Karpas-422 (cell line): ENCODE data around the gene SFI1. TPM values are rescaled to one million over a fixed set of nuclear protein-coding genes. Genes with fewer than 3 reads are reported as not detected.

Source experiments
- DNase-seq: peaks from one replicate; pipeline ENCODE4 v3.0.0-alpha.2; 2015
- H2AFZ ChIP-seq: fragments of 200-600 bp; sonication (generic); 2 replicates; pipeline ENCODE4 v1.6.1; 2014; ENCODE audit warnings: antibody characterized with exemption, low read length, mixed read lengths
- H3K27ac ChIP-seq: fragments of 200-600 bp; sonication (generic); 2 replicates; pipeline ENCODE4 v1.5.1; 2014; ENCODE audit warnings: mild to moderate bottlenecking, low read length, moderate library complexity
- H3K27me3 ChIP-seq: fragments of 200-600 bp; sonication (generic); 2 replicates; pipeline ENCODE4 v1.6.1; 2014; ENCODE audit warnings: low read length, mixed read lengths
- H3K36me3 ChIP-seq: fragments of 200-600 bp; sonication (generic); 2 replicates; pipeline ENCODE4 v1.6.1; 2014; ENCODE audit warnings: low read length, mixed read lengths; ENCODE audit not compliant: insufficient read depth
- H3K4me1 ChIP-seq: fragments of 200-600 bp; sonication (generic); 2 replicates; pipeline ENCODE4 v1.6.1; 2014; ENCODE audit warnings: mild to moderate bottlenecking, low read length, mixed read lengths
- H3K4me2 ChIP-seq: fragments of 200-600 bp; sonication (generic); 2 replicates; pipeline ENCODE4 v1.6.1; 2014; ENCODE audit warnings: low read length, low read depth, mild to moderate bottlenecking; ENCODE audit not compliant: poor library complexity, severe bottlenecking
- H3K4me3 ChIP-seq: fragments of 200-600 bp; sonication (generic); 2 replicates; pipeline ENCODE4 v1.5.1; 2014; ENCODE audit warnings: mild to moderate bottlenecking, antibody characterized with exemption, low read length, mixed read lengths
- H3K79me2 ChIP-seq: fragments of 200-600 bp; sonication (generic); 2 replicates; pipeline ENCODE4 v1.6.1; 2014; ENCODE audit warnings: mild to moderate bottlenecking, low read length, mixed read lengths
- H3K9ac ChIP-seq: fragments of 200-600 bp; sonication (generic); 2 replicates; pipeline ENCODE4 v1.6.0; 2014; ENCODE audit warnings: low read length
- H3K9me2 ChIP-seq: fragments of 200-600 bp; sonication (generic), shearing (Covaris generic); replicated peaks from 2 replicates; pipeline ENCODE4 v1.6.0; 2014; ENCODE audit warnings: mild to moderate bottlenecking, low read length, moderate library complexity; ENCODE audit not compliant: insufficient read depth
- H3K9me3 ChIP-seq: fragments of 300-700, 200-600 bp; sonication (generic); 2 replicates; pipeline ENCODE4 v1.6.1; 2014; ENCODE audit warnings: low read length, mixed read lengths
- H4K20me1 ChIP-seq: fragments of 200-600 bp; sonication (generic); 2 replicates; pipeline ENCODE4 v1.6.1; 2014; ENCODE audit warnings: mild to moderate bottlenecking, antibody characterized with exemption, low read length, low read depth; ENCODE audit not compliant: insufficient read depth
- total RNA-seq: library from RNA; depleted of rRNA; stranded (reverse); fragments of >200 nt; shearing (Covaris generic); gene quantifications from 2 replicates; pipeline ENCODE4 v1.2.3, GENCODE V29; 2014; ENCODE audit warnings: low replicate concordance

Gene SFI1
- total RNA-seq, 1 experiment from 2014 or later = 43.2 TPM

DNA sequence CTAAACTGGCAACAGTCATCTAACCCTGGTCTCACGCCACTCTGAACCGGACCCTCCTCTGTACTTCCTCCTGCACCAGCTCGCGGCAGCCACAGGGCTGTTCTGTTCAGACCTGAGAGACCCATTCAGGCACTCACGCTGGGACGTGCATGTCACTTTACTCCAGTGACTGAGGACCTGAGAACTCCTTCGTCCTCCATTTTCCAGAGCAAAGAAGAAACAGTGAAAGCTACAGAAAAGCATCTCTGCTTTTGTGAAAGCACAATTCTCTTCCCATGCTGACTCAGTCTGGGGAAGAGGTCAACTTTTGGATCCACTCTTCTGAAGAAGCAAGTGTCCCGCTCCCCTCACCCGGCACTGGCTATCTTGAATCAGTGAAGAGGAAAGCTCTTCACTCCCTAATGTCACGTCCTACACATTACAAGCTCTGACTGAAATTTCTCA lies 141.1 kb downstream of the SFI1 start:
- DNase-seq = peak; percentile 88
- peaks cover 56% of the 10 kb centered on the region for H3K4me1 ChIP-seq
- peak overlapping the region; percentile 84 for H3K9ac ChIP-seq
- H3K27me3 ChIP-seq = no peaks in the 10 kb centered on the region
- no peaks in the 10 kb centered on the region for H3K36me3 ChIP-seq
- no peaks in the 10 kb centered on the region for H3K9me3 ChIP-seq
- H2AFZ ChIP-seq = no peak overlapping the region
- H3K27ac ChIP-seq = peak overlapping the region; percentile 87
- H3K9me2 ChIP-seq = no peaks in the 10 kb centered on the region
- peaks cover 72% of the 10 kb centered on the region for H3K79me2 ChIP-seq
- H3K4me2 ChIP-seq = peak overlapping the region; percentile 77
- H4K20me1 ChIP-seq = no peaks in the 10 kb centered on the region
- H3K4me3 ChIP-seq = peak overlapping the region; percentile 84

DNA sequence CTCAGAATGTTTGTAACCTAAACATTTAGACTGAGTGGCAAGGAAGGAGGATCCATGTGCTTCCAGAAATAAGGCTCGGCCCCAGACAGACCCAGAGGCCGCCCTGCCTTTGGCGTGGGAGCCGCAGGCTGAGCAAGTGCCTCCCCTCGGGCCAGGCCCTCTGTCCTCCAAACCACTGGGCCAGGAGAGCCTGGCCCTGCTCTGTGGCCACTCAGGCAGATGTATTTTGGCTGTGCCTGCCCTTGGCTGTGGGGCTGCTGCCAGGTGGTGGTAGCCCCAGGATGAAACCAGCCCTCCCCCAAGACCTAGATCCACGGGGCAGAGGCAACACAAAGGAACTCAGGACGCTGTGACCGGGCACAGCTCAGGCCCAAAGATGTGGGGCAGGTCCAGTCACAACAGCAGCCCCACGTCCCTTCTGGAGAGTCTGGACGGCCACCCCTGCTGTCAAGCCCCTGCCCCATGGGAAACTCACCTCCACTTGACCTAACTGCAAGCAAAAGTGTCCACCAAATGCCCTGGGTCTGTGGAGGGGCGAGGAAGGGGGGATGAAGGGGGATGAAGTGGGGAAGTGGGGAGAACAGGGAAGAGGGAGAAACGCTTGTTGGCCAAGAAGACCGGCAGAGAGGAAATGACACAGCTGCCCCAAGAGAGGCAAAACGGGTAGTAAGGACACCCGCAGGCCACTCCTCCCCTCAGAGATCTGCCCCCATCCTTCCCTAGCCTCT lies 141.7 kb downstream of the SFI1 start:
- Histone ChIP-seq H3K4me3 (peak overlapping the region; percentile 84), H2AFZ (no peak overlapping the region)

DNA sequence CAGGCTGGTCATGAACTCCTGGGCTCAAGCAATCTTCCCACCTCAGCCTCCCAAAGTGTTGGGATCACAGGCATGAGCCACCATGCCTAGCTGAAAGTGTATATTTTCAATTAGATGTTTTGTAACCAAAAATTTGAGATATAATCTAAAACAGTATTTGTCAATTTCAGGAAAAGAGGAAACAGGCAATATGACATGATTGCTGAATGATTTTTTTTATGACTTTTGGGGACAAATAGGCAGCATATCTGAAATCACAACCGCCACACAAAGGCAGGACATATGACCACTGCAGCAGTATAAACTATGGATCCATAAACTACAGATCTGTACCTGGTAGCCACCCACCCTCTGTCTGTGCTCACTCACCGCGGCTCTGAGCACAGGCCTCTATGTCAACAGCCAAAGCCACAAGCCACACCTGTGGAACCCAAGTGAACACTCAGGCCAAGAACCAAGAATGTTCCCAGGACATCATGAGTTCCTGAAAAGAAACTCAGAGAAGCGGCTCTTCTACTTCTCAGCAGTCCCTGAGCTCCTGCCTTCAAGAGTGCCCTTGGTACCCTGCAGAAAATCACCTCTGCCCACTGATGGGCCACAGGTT lies 143.2 kb downstream of the SFI1 start:
- Histone ChIP-seq H3K4me3 (no peak overlapping the region; the same call in 1 of the 2 replicates), H3K9ac (peak overlapping the region; percentile 84; the same call in 1 of the 2 replicates), H3K9me2 (no peaks in the 10 kb centered on the region), H3K27me3 (no peaks in the 10 kb centered on the region), H3K4me2 (peak overlapping the region; percentile 77), H3K9me3 (no peaks in the 10 kb centered on the region), H3K79me2 (peaks cover 62% of the 10 kb centered on the region), H3K4me1 (peaks cover 39% of the 10 kb centered on the region), H2AFZ (no peak overlapping the region), H3K27ac (peak overlapping the region; percentile 87), H4K20me1 (no peaks in the 10 kb centered on the region), H3K36me3 (no peaks in the 10 kb centered on the region)
- DNase-seq = no peak

More for the DNA sequence above, 141.7 kb downstream of the SFI1 start:
- no peaks in the 10 kb centered on the region for H3K27me3 ChIP-seq
- H3K9me3 ChIP-seq = no peaks in the 10 kb centered on the region
- peak; percentile 87 for DNase-seq
- peak overlapping the region; percentile 87 for H3K27ac ChIP-seq
- H3K4me1 ChIP-seq = peaks cover 50% of the 10 kb centered on the region
- H3K79me2 ChIP-seq = peaks cover 68% of the 10 kb centered on the region
- no peaks in the 10 kb centered on the region for H3K36me3 ChIP-seq
- no peaks in the 10 kb centered on the region for H3K9me2 ChIP-seq
- H4K20me1 ChIP-seq = no peaks in the 10 kb centered on the region
- H3K9ac ChIP-seq = peak overlapping the region; percentile 84
- H3K4me2 ChIP-seq = peak overlapping the region; percentile 77

DNA sequence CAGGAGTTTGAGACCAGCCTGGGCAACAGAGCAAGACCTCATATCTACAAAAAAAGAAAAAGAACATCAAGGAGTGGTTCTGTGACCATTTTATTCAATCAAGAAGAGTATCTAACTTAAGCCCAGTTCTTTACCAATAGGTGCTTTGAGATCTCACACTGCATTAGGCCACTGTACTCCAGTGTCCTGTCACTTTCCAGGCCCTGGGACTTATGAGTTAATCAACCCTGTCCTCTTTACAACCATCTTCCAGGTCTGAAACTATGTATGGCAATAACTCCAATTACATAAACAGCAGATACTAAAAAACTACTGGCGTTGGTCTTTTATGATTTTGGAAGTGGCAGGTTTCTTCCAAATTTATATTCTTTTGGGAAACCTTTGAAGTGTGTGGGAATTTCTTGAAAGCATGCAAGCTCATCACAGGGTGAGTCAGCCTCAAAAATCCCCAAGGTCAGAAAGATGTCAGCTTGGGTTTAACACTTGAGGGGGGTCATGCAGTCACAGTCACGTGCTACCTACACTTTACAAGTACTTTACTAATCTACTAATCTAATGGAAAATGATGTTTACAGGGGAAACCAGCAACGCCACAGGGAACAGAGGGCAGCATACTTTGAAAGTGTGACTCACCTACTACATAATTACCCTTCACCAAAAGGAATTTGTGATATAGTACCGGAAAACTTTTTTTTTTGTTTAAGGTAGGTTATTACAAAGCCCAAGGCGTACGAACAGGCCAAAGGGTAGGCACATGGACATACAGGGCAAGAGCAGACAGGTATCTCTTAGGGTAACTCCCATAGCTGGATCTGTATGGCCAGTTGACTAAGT lies 150.1 kb downstream of the SFI1 start:
- Histone ChIP-seq H3K4me1 (no peaks in the 10 kb centered on the region), H3K4me2 (no peak overlapping the region), H3K27me3 (no peaks in the 10 kb centered on the region), H4K20me1 (no peaks in the 10 kb centered on the region), H3K36me3 (no peaks in the 10 kb centered on the region), H3K27ac (no peak overlapping the region), H2AFZ (no peak overlapping the region), H3K4me3 (no peak overlapping the region), H3K9me3 (no peaks in the 10 kb centered on the region), H3K9me2 (no peaks in the 10 kb centered on the region), H3K9ac (no peak overlapping the region), H3K79me2 (peaks cover 55% of the 10 kb centered on the region)
- no peak for DNase-seq

DNA sequence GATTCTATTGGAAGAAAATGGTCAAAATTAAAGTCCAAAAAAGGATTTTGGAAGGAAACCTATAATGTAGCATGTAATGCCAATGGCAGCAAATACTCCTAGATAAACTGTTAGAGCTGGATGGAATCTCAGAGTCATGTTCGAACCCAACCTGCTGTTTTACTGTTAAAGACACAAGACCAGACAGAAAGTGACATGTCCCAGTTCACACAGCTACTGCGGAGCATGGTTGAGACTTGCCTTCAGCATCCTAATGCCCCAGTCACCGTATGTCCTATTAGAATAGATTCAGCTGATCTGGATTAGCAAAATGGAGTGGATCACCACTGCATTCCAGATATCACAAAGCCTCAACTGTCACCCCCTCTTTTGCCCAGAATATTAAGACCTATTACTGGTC lies 150.7 kb downstream of the SFI1 start:
- no peak for DNase-seq
- no peaks in the 10 kb centered on the region for H3K36me3 ChIP-seq
- no peak overlapping the region for H3K4me3 ChIP-seq
- no peaks in the 10 kb centered on the region for H3K9me2 ChIP-seq
- H3K4me1 ChIP-seq = peaks cover 6% of the 10 kb centered on the region
- H2AFZ ChIP-seq = no peak overlapping the region
- peaks cover 56% of the 10 kb centered on the region for H3K79me2 ChIP-seq
- no peaks in the 10 kb centered on the region for H3K27me3 ChIP-seq
- H3K9me3 ChIP-seq = no peaks in the 10 kb centered on the region
- H3K9ac ChIP-seq = no peak overlapping the region
- H4K20me1 ChIP-seq = no peaks in the 10 kb centered on the region
- H3K27ac ChIP-seq = no peak overlapping the region
- H3K4me2 ChIP-seq = no peak overlapping the region

DNA sequence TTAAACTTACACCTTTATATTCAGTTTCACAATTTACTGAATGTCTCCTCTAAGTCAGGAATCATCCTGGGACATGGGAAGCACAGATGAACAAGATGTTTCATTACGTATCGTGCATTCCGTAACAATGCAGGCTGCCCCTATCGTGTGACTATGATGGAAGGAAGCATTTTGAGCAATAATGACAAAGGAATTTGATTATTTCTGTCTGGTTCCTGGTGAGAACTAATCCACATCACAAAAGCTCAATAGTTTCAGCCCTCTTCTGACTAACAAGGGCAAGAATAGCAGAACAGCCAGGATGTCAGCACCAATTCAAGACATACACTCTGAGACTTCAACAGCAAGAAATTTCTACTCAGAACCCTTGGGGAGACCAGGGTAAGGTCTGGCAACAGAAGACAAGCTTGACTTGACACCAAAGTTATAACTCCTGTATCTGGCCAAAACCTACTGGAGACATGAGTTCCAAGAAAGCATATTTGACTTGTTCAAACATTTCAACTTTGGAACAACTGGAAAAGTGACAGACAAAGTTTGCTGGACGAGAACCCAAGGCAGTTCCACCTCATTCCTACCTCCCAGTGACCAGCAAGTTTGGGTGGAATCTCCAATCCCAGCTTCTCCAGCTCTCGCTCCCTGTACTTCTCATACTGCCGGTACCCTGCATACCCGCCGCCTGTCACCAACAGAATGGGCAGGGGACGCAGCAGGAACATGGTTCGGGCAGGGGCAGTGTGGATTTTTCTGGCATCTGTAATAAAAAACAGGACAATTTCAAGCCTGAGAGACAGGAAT lies 151.4 kb downstream of the SFI1 start:
- Histone ChIP-seq H3K36me3 (no peaks in the 10 kb centered on the region), H3K27ac (no peak overlapping the region), H3K9ac (no peak overlapping the region)

DNA sequence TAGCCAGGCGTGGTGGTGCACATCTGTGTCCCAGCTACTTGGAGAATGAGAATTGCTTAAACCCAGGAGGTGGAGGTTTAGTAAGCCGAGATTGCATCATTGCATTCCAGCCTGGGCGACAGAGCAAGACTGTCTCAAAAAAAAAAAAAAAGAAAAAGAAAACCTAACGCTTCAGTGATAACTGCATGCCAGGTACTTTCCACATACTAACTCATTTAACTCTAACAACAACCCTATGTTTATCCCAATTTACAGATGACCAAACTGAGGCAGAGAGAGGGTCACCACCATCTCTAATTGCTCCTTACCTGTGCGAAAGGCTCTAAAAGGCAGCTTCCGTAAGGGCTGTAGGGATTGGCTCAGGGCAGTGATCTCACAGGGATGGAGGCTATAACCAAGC lies 154.1 kb downstream of the SFI1 start:
- peaks cover 32% of the 10 kb centered on the region for H3K4me1 ChIP-seq
- no peak overlapping the region for H3K9ac ChIP-seq
- no peak overlapping the region for H3K27ac ChIP-seq
- H3K27me3 ChIP-seq = no peaks in the 10 kb centered on the region
- H3K4me2 ChIP-seq = no peak overlapping the region
- no peak for DNase-seq
- no peak overlapping the region for H2AFZ ChIP-seq
- no peaks in the 10 kb centered on the region for H3K9me2 ChIP-seq
- no peaks in the 10 kb centered on the region for H4K20me1 ChIP-seq
- no peaks in the 10 kb centered on the region for H3K36me3 ChIP-seq
- H3K79me2 ChIP-seq = peaks cover 76% of the 10 kb centered on the region
- H3K9me3 ChIP-seq = no peaks in the 10 kb centered on the region
- H3K4me3 ChIP-seq = no peak overlapping the region

More for the DNA sequence above, 151.4 kb downstream of the SFI1 start:
- H3K9me2 ChIP-seq = no peaks in the 10 kb centered on the region
- peaks cover 12% of the 10 kb centered on the region for H3K4me1 ChIP-seq
- H3K4me2 ChIP-seq = no peak overlapping the region
- H3K79me2 ChIP-seq = peaks cover 60% of the 10 kb centered on the region
- no peaks in the 10 kb centered on the region for H3K27me3 ChIP-seq
- H3K9me3 ChIP-seq = no peaks in the 10 kb centered on the region
- no peaks in the 10 kb centered on the region for H4K20me1 ChIP-seq
- no peak overlapping the region for H3K4me3 ChIP-seq
- no peak overlapping the region for H2AFZ ChIP-seq
- no peak for DNase-seq
